Smooth muscle cell (in vitro differentiated cells): ENCODE results near the gene IL25. TPM values are rescaled to one million over a fixed set of nuclear protein-coding genes. Genes with fewer than 3 reads are reported as not detected.
"Not testable (repeated sequence)": the region's sequence is repeated elsewhere in the genome, so short reads cannot be mapped to it uniquely, and the experiment has no call there.

Experiments
- DNase-seq: peaks from one replicate; lab custom pipeline; 2025; ENCODE audit not compliant: unreplicated experiment; lab: John Stamatoyannopoulos, UW
- H2AFZ ChIP-seq: fragments of 200-600 bp; sonication (generic); 2 replicates; pipeline ENCODE4 v1.6.0; 2016; ENCODE audit warnings: antibody characterized with exemption, low read depth, mild to moderate bottlenecking
- H3F3A ChIP-seq: fragments of 200-600 bp; sonication (generic); 2 replicates; pipeline ENCODE4 v1.6.0; 2017; ENCODE audit warnings: antibody characterized with exemption, low read depth
- H3K27ac ChIP-seq: fragments of 200-600 bp; sonication (generic); 2 replicates; pipeline ENCODE4 v1.5.1; 2016; ENCODE audit warnings: low read depth, mild to moderate bottlenecking
- H3K27me3 ChIP-seq: fragments of 200-600 bp; sonication (generic); 2 replicates; pipeline ENCODE4 v1.6.1; 2016; ENCODE audit warnings: low read depth, mild to moderate bottlenecking
- H3K36me3 ChIP-seq: fragments of 200-600 bp; sonication (generic); 2 replicates; pipeline ENCODE4 v1.5.1; 2016; ENCODE audit warnings: low read depth
- H3K4me1 ChIP-seq: fragments of 200-600 bp; sonication (generic); 2 replicates; pipeline ENCODE4 v1.5.1; 2016; ENCODE audit warnings: low read depth
- H3K4me2 ChIP-seq: fragments of 200-600 bp; sonication (generic); 2 replicates; pipeline ENCODE4 v1.6.0; 2016; ENCODE audit warnings: mild to moderate bottlenecking
- H3K4me3 ChIP-seq: fragments of 200-600 bp; sonication (generic); 2 replicates; pipeline ENCODE4 v1.5.1; 2016; ENCODE audit warnings: mild to moderate bottlenecking
- H3K79me2 ChIP-seq: fragments of 200-600 bp; sonication (generic); 2 replicates; pipeline ENCODE4 v1.6.0; 2016; ENCODE audit warnings: low read depth, mild to moderate bottlenecking
- H3K9ac ChIP-seq: fragments of 200-600 bp; sonication (generic); 2 replicates; pipeline ENCODE4 v1.6.0; 2016; ENCODE audit warnings: low read depth
- H3K9me3 ChIP-seq: fragments of 200-600 bp; sonication (generic); replicated peaks from 2 replicates; pipeline ENCODE4 v1.5.1; 2016; ENCODE audit warnings: low read depth
- H4K20me1 ChIP-seq: fragments of 200-600 bp; sonication (generic); 2 replicates; pipeline ENCODE4 v1.6.0; 2016; ENCODE audit warnings: low read depth
- WGBS: methylation state at CpG from one replicate; pipeline ENCODE4 v1.1.7; 2016; ENCODE audit warnings: low lambda C conversion rate; 5-methylcytosine and 5-hydroxymethylcytosine counted together
- polyA plus RNA-seq: library from polyadenylated mRNA; unstranded; fragments of >200 nt; fragmentation: Nextera tagmentation; extraction: Ambion mirVana; gene quantifications from 2 replicates; pipeline ENCODE4 v1.2.1, GENCODE V29; 2016
- total RNA-seq: library from RNA; depleted of rRNA; stranded (reverse); fragments of >200 nt; gene quantifications from 2 replicates; pipeline ENCODE4 v1.2.3, GENCODE V29; 2014
- TF ChIP-seq, protein P1 (sequence below): fragments of 200-600 bp; sonication (generic); IDR thresholded peaks from 2 replicates; pipeline ENCODE4 v1.5.1; 2017; ENCODE audit warnings: borderline replicate concordance, mild to moderate bottlenecking, antibody characterized with exemption; ENCODE audit not compliant: insufficient read depth, poor library complexity, severe bottlenecking

Gene IL25
- total and polyA plus RNA-seq, 2 experiments from 2014 or later: not detected

DNA sequence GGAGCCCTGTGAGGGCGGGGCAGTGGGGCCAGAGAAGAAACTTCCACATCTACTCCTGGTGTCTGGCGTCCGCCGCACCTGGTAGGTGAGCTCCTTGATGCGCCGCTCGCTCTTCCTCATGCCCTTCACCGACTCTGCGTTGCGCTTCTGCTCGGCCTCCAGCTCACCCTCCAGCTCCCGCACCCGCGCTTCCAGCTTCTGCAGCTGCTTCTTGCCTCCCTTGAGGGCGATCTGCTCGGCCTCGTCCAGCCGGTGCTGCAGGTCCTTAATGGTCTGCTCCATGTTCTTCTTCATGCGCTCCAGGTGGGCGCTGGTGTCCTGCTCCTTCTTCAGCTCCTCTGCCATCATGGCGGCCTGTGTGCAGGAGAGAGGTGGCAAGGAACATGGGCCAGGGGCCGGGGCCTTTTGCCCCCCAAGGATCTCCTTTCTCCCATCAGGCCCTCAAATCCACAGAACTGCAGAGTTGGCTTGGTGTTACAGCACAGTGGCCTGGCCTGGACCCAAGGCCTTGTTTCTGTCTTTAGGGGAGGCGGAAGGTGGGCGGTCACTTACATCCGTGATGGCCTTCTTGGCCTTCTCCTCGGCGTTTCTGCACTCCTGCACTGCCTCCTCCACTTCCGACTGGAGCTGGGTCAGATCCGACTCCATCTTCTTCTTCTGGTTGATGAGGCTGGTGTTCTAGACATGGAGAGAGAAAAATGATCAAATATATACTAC lies 11.9 kb downstream of the IL25 start:
- TF ChIP-seq, protein P1, sequence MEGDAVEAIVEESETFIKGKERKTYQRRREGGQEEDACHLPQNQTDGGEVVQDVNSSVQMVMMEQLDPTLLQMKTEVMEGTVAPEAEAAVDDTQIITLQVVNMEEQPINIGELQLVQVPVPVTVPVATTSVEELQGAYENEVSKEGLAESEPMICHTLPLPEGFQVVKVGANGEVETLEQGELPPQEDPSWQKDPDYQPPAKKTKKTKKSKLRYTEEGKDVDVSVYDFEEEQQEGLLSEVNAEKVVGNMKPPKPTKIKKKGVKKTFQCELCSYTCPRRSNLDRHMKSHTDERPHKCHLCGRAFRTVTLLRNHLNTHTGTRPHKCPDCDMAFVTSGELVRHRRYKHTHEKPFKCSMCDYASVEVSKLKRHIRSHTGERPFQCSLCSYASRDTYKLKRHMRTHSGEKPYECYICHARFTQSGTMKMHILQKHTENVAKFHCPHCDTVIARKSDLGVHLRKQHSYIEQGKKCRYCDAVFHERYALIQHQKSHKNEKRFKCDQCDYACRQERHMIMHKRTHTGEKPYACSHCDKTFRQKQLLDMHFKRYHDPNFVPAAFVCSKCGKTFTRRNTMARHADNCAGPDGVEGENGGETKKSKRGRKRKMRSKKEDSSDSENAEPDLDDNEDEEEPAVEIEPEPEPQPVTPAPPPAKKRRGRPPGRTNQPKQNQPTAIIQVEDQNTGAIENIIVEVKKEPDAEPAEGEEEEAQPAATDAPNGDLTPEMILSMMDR: no peak
- H3K4me1 ChIP-seq: no peaks in the 10 kb centered on the region
- H3K4me2 ChIP-seq: no peak overlapping the region
- H3K36me3 ChIP-seq: no peaks in the 10 kb centered on the region
- no peaks in the 10 kb centered on the region for H4K20me1 ChIP-seq
- 93% methylated on average over 29 of the region's 29 CpGs for WGBS
- no peak overlapping the region for H3K4me3 ChIP-seq
- H3K27me3 ChIP-seq: no peaks in the 10 kb centered on the region
- H3K9me3 ChIP-seq: no peaks in the 10 kb centered on the region
- no peaks in the 10 kb centered on the region for H3F3A ChIP-seq
- no peak overlapping the region for H3K9ac ChIP-seq
- no peak for DNase-seq
- no peak overlapping the region for H2AFZ ChIP-seq
- no peak overlapping the region for H3K27ac ChIP-seq
- H3K79me2 ChIP-seq: no peaks in the 10 kb centered on the region

- DNase-seq: no peak
- TF ChIP-seq, protein P1: no peak
- Histone ChIP-seq H3K4me1 (no peaks in the 10 kb centered on the region), H4K20me1 (no peaks in the 10 kb centered on the region), H3K27me3 (no peaks in the 10 kb centered on the region), H3K9me3 (no peaks in the 10 kb centered on the region), H3K4me3 (no peak overlapping the region), H3K9ac (no peak overlapping the region), H3K79me2 (no peaks in the 10 kb centered on the region), H3K27ac (no peak overlapping the region), H3F3A (no peaks in the 10 kb centered on the region), H3K4me2 (no peak overlapping the region), H3K36me3 (no peaks in the 10 kb centered on the region), H2AFZ (no peak overlapping the region)
- 93% methylated on average over 2 of the region's 2 CpGs for WGBS
These were observed 12.6 kb downstream of the IL25 start for GRCh38 chr14:23385244-23385641.

DNA sequence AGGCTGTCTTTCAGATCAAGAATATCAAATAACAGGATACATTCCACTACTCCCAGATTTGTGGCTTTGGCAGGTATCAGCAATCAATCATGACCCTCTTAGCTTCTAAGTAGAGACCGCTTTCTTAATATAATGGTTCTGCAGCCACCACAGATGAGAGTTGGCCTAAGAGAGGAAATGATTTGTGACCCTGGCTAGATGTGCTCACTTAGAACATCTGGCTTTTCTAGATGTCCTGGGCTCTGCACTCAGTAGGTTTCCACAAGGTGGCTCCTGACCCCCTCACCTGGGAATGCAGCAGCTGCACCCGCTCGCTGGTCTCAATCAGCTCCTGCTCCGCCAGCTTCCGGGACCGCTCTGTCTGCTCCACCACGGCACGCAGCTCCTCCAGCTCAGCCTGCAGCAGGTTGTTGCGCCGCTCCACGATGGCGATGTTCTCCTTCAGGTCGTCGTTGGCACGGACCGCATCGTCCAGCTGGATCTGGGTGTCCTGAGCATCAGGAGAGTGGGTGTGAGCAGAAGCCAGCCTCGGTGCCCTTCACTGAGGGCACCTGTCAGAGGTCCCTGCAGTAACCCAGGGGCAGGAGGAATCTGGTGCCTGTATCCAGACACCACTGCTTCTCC lies 13.1 kb downstream of the IL25 start:
- Histone ChIP-seq H3K4me1 (no peaks in the 10 kb centered on the region), H2AFZ (no peak overlapping the region), H3K9me3 (no peaks in the 10 kb centered on the region), H3K36me3 (no peaks in the 10 kb centered on the region), H3K79me2 (no peaks in the 10 kb centered on the region), H3K27ac (no peak overlapping the region), H3K27me3 (no peaks in the 10 kb centered on the region), H3K9ac (no peak overlapping the region), H3K4me3 (no peak overlapping the region), H3K4me2 (no peak overlapping the region), H4K20me1 (no peaks in the 10 kb centered on the region), H3F3A (no peaks in the 10 kb centered on the region)
- TF ChIP-seq, protein P1: no peak
- no peak for DNase-seq
- 91% methylated on average over 18 of the region's 18 CpGs for WGBS

GRCh38 chr14:23386266-23386657 lies 13.7 kb downstream of the IL25 start:
- H3K4me3 ChIP-seq, H3K79me2 ChIP-seq, H3F3A ChIP-seq, DNase-seq, H4K20me1 ChIP-seq, H3K27ac ChIP-seq, H3K9ac ChIP-seq, H3K4me1 ChIP-seq, H3K27me3 ChIP-seq, H3K36me3 ChIP-seq, H2AFZ ChIP-seq, H3K9me3 ChIP-seq, H3K4me2 ChIP-seq: not testable (repeated sequence)
- 94% methylated on average over 17 of the region's 17 CpGs for WGBS
